HCT116 (cell line): Measurements from ENCODE around the gene RAB3IP. TPM values are rescaled to one million over a fixed set of nuclear protein-coding genes. Genes with fewer than 3 reads are reported as not detected.

Experiments
- ATAC-seq: fragments of 200-7000 bp; cut with Tn5 transposase; 2 replicates; pipeline ENCODE4 v1.9.1; 2020; ENCODE audit warnings: mild to moderate bottlenecking, moderate library complexity
- BruUV-seq: library from RNA; stranded (reverse); fragments of 400-500 nt; replicated peaks from 2 replicates; lab custom pipeline; 2021; lab: Mats Ljungman, UMichigan
- CTCF ChIA-PET: fragments of 300-600 bp; sonication (Branson Sonifier 250); formaldehyde crosslinking; loops from one replicate; lab custom pipeline; 2021; ENCODE audit warnings: antibody characterized with exemption; lab: Charles Lee
- POLR2A ChIA-PET: fragments of 300-600, 350-600 bp; sonication (Branson Sonifier 250); formaldehyde crosslinking; loops from one replicate; lab custom pipeline; 2021; ENCODE audit warnings: antibody characterized with exemption; lab: Charles Lee
- RAD21 ChIA-PET, 2 experiments: fragments of 300-600 bp; sonication (Branson Sonifier 250); formaldehyde crosslinking; loops; one replicate each; lab custom pipeline; 2023; ENCODE audit warnings: low total read pairs in 2 of 2; ENCODE audit not compliant: uncharacterized antibody in 2 of 2, unreplicated experiment in 2 of 2, low non-redundant PET in 1 of 2; lab: Charles Lee
- DNase-seq: peaks from one replicate; pipeline ENCODE4 v3.0.0-alpha.2; 2010; ENCODE audit warnings: low read depth, low spot score
- H2AFZ ChIP-seq: fragments of 200-600 bp; shearing (Covaris generic), sonication (generic); 2 replicates; pipeline ENCODE4 v1.6.1; 2017; ENCODE audit warnings: low read depth, mixed run types, mixed read lengths, antibody characterized with exemption, low read length; ENCODE audit not compliant: poor library complexity, severe bottlenecking
- H3K27ac ChIP-seq: 2 replicates; pipeline ENCODE4 v1.5.1; 2012; ENCODE audit warnings: low read depth, low read length
- H3K27me3 ChIP-seq: fragments of 200-600 bp; sonication (generic); 2 replicates; pipeline ENCODE4 v1.6.1; 2016; ENCODE audit warnings: mixed run types, low read length, mixed read lengths; ENCODE audit not compliant: insufficient read depth
- H3K36me3 ChIP-seq, 2 experiments: fragments of 200-500 bp in 1 of 2; fragments of 200-600 bp in 1 of 2; sonication (Bioruptor generic) in 1 of 2; sonication (generic) in 1 of 2; 2 replicates each; pipeline versions ENCODE4 v1.5.1 to v1.6.1; 2014 to 2016; ENCODE audit warnings: low read length in 2 of 2, inconsistent platforms in 1 of 2, mixed read lengths in 1 of 2, mixed run types in 1 of 2; ENCODE audit not compliant: insufficient read depth in 2 of 2, control insufficient read depth in 1 of 2
- H3K4me1 ChIP-seq, 2 experiments: fragments of 200-600 bp in 1 of 2; sonication (generic) in 1 of 2; 2 replicates each; pipeline versions ENCODE4 v1.5.1 to v1.6.1; 2012 to 2017; ENCODE audit warnings: low read length in 2 of 2, inconsistent platforms in 1 of 2, mild to moderate bottlenecking in 1 of 2, mixed read lengths in 1 of 2, mixed run types in 1 of 2, moderate library complexity in 1 of 2; ENCODE audit not compliant: insufficient read depth in 2 of 2, control insufficient read depth in 1 of 2
- H3K4me2 ChIP-seq: fragments of 200-600 bp; sonication (generic); 2 replicates; pipeline ENCODE4 v1.6.1; 2017; ENCODE audit warnings: mixed run types, low read length, mixed read lengths
- H3K4me3 ChIP-seq, 2 experiments: fragments of 200-600 bp in 1 of 2; sonication (generic) in 1 of 2; replicated peaks in 1 of 2; 2 replicates each; pipeline ENCODE4 v1.5.1; 2011 to 2016; ENCODE audit warnings: low read length in 2 of 2, control low read depth in 1 of 2, low read depth in 1 of 2, mild to moderate bottlenecking in 1 of 2, mixed read lengths in 1 of 2, mixed run types in 1 of 2
- H3K79me2 ChIP-seq: fragments of 200-600 bp; sonication (generic); 2 replicates; pipeline ENCODE4 v1.6.1; 2017; ENCODE audit warnings: mild to moderate bottlenecking, mixed run types, low read length, moderate library complexity, mixed read lengths; ENCODE audit not compliant: insufficient read depth
- H3K9ac ChIP-seq: fragments of 200-600 bp; sonication (generic); 2 replicates; pipeline ENCODE4 v1.6.1; 2016; ENCODE audit warnings: low read length, mixed read lengths
- H3K9me2 ChIP-seq: fragments of 200-600 bp; sonication (generic), shearing (Covaris generic); 2 replicates; pipeline ENCODE4 v1.6.1; 2017; ENCODE audit warnings: mixed run types, mild to moderate bottlenecking, moderate library complexity; ENCODE audit not compliant: insufficient read depth
- H3K9me3 ChIP-seq, 2 experiments: fragments of 200-500 bp in 1 of 2; fragments of 200-600 bp in 1 of 2; sonication (Bioruptor generic) in 1 of 2; sonication (generic) in 1 of 2; 2 replicates each; pipeline ENCODE4 v1.6.1; 2014 to 2017; ENCODE audit warnings: low read length in 2 of 2, mixed read lengths in 2 of 2, inconsistent platforms in 1 of 2, low read depth in 1 of 2, mild to moderate bottlenecking in 1 of 2, mixed run types in 1 of 2, moderate library complexity in 1 of 2; ENCODE audit not compliant: control insufficient read depth in 1 of 2, insufficient read depth in 1 of 2
- H4K20me1 ChIP-seq: fragments of 200-600 bp; sonication (generic), shearing (Covaris generic); 2 replicates; pipeline ENCODE4 v1.6.1; 2017; ENCODE audit warnings: mixed run types, mild to moderate bottlenecking, moderate library complexity; ENCODE audit not compliant: insufficient read depth
- CBX3 ChIP-seq: IDR thresholded peaks from 2 replicates; pipeline ENCODE4 v1.6.1; 2012; ENCODE audit warnings: low read depth
- CTCF ChIP-seq, 3 experiments: fragments of 200-600 bp in 1 of 3; sonication (generic) in 1 of 3; IDR thresholded peaks in 2 of 3; conservative IDR thresholded peaks in 1 of 3; 2 replicates each; pipeline ENCODE4 v1.5.1; 2012 to 2017; ENCODE audit warnings: low read depth in 2 of 3, low read length in 2 of 3, antibody characterized with exemption in 1 of 3, borderline replicate concordance in 1 of 3, control low read depth in 1 of 3, mild to moderate bottlenecking in 1 of 3, mixed read lengths in 1 of 3, mixed run types in 1 of 3, moderate library complexity in 1 of 3; ENCODE audit not compliant: insufficient read depth in 1 of 3
- EGR1 ChIP-seq: IDR thresholded peaks from 2 replicates; pipeline ENCODE4 v1.6.1; 2012; ENCODE audit warnings: low read depth
- EZH2phosphoT487 ChIP-seq: fragments of 200-600 bp; IDR thresholded peaks from 2 replicates; pipeline ENCODE4 v1.6.1; 2018; ENCODE audit warnings: antibody characterized with exemption, borderline replicate concordance
- FOSL1 ChIP-seq: IDR thresholded peaks from 2 replicates; pipeline ENCODE4 v1.6.1; 2012; ENCODE audit warnings: low read depth
- JUND ChIP-seq: IDR thresholded peaks from 2 replicates; pipeline ENCODE4 v1.6.1; 2012
- MAX ChIP-seq: IDR thresholded peaks from 2 replicates; pipeline ENCODE4 v1.6.1; 2012
- POLR2A ChIP-seq: IDR thresholded peaks from 2 replicates; pipeline ENCODE4 v1.7.0; 2011; ENCODE audit warnings: borderline replicate concordance; ENCODE audit not compliant: insufficient read depth, insufficient read length; ENCODE audit errors: extremely low read depth
- POLR2AphosphoS5 ChIP-seq: IDR thresholded peaks from 2 replicates; pipeline ENCODE4 v1.6.1; 2011; ENCODE audit warnings: mild to moderate bottlenecking, low read depth, low read length, moderate library complexity
- RAD21 ChIP-seq: IDR thresholded peaks from 2 replicates; pipeline ENCODE4 v1.6.1; 2012; ENCODE audit warnings: low read depth, mild to moderate bottlenecking
- REST ChIP-seq: IDR thresholded peaks from 2 replicates; pipeline ENCODE4 v1.6.1; 2012; ENCODE audit warnings: low read depth
- SIN3A ChIP-seq: IDR thresholded peaks from 2 replicates; pipeline ENCODE4 v1.6.1; 2012; ENCODE audit warnings: low read depth
- SP1 ChIP-seq: IDR thresholded peaks from 2 replicates; pipeline ENCODE4 v1.6.1; 2012; ENCODE audit warnings: low read depth
- TCF7L2 ChIP-seq: IDR thresholded peaks from 2 replicates; pipeline ENCODE4 v1.7.0; 2011; ENCODE audit warnings: borderline replicate concordance, inconsistent platforms; ENCODE audit not compliant: insufficient read depth, insufficient read length; ENCODE audit errors: extremely low read depth
- ZFX ChIP-seq: fragments of 450-650 bp; IDR thresholded peaks from 2 replicates; pipeline ENCODE4 v1.6.1; 2017
- intact Hi-C: fragments of 100-400 bp; cut with micrococcal nuclease; formaldehyde crosslinking; loops from 2 replicates; pipeline ENCODE4 v1.10.0; 2022
- total RNA-seq: library from RNA; stranded (reverse); gene quantifications from one replicate; pipeline ENCODE4 v1.2.1, GENCODE V29; 2021; ENCODE audit not compliant: unreplicated experiment

The RAB3IP gene
- total RNA-seq, 1 experiment from 2014 or later = 31.3 TPM

DNA sequence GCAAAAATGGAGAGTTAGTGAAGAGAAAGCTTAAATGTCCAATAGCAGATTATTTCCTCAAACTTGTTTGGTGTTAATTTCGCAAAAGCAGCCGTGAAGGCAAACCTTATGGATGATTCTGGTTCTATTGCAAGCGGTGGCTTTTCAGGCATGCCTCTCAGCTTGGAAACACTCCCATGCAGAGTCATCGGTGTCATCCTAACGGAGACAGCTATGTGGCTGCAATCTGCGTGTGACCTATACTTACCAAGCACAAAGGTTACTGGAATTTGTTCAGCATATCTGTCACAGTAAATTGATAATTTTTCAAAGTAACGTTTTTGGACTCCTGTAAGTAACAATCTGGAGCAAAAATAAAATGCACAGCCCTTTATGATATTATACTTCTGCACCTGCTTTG is 44.5 kb upstream of the RAB3IP start (continued):
- TF ChIP-seq REST (no peak), FOSL1 (no peak), EZH2phosphoT487 (no peak), MAX (no peak), CBX3 (no peak)

DNA sequence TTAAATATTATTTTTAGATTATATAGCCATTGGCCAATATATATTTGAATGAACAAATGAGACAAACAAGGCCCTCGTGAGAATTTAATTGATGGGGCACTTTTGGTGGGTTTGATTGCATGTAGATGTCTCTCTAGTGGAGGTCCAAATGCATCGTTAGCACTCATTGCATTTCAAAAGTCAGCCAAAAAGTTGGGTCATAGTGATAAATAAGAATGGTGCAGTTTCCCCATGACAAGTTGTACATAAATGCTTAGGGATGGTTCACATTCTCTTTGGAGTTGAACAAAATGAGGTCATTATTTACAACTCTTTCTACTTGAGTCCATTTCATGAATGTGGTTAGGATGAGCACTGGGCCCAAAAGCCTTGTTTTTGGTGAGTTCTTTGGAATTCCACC is 40.6 kb upstream of the RAB3IP start:
- CTCF ChIA-PET = no interaction called here
- POLR2A ChIA-PET = no interaction called here

More for the DNA sequence above, 40.6 kb upstream of the RAB3IP start:
- Histone ChIP-seq H3K9me2 (no peaks in the 10 kb centered on the region), H3K9ac (no peak overlapping the region), H4K20me1 (no peaks in the 10 kb centered on the region), H3K27me3 (no peaks in the 10 kb centered on the region), H2AFZ (no peak overlapping the region), H3K4me1 (no peaks in the 10 kb centered on the region), H3K36me3 (no peaks in the 10 kb centered on the region), H3K4me3 (no peak overlapping the region), H3K79me2 (no peaks in the 10 kb centered on the region), H3K4me2 (no peak overlapping the region), H3K9me3 (no peaks in the 10 kb centered on the region), H3K27ac (no peak overlapping the region)
- ATAC-seq (no peak), DNase-seq (no peak)
- intact Hi-C loops = no loop called here
- no TSS peak for BruUV-seq
- TF ChIP-seq REST = no peak
- TF ChIP-seq RAD21 = no peak
- TF ChIP-seq EGR1 = no peak
- TF ChIP-seq POLR2AphosphoS5 = no peak
- no peak for TF ChIP-seq POLR2A
- TF ChIP-seq SIN3A = no peak
- TF ChIP-seq MAX = no peak
- no peak for TF ChIP-seq CTCF (IDR thresholded peaks at IDR 0.05 in 2 of 3, conservative IDR thresholded peaks at IDR 0.05 in 1 of 3; ENCODE audit: borderline replicate concordance in 1 of 3, insufficient read depth in 1 of 3, low read depth in 2 of 3, low read length in 2 of 3)
- TF ChIP-seq EZH2phosphoT487 = no peak
- TF ChIP-seq ZFX = no peak
- no peak for TF ChIP-seq FOSL1
- TF ChIP-seq JUND = no peak
- no peak for TF ChIP-seq TCF7L2
- TF ChIP-seq CBX3 = no peak
- no peak for TF ChIP-seq SP1
- RAD21 ChIA-PET = no interaction called here
